ENCODE data around the gene ZNF385C.

ZNF385C gene

DNA sequence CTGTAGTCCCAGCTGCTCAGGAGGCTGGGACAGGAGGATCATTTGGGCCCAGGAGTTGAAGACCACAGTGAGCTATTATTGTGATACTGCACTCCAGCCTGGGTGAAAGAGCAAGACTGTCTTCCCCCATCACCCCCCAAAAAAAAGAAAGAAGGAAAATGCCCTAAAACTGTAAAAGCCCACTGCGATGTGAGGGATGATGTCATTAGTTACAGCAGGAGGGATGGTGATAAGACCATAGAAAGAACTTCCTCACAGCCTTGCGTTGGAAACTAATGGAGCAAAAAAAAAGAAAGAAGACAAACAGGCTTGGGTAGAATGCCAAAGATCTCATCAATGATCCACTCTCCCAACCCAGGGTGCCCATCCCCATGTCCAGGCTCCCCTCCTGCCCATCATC is 18.7 kb downstream of the ZNF385C start:
- in situ Hi-C loops (cut with MboI; ENCODE audit: low sequenced_read_pairs) = no loop called here

DNA sequence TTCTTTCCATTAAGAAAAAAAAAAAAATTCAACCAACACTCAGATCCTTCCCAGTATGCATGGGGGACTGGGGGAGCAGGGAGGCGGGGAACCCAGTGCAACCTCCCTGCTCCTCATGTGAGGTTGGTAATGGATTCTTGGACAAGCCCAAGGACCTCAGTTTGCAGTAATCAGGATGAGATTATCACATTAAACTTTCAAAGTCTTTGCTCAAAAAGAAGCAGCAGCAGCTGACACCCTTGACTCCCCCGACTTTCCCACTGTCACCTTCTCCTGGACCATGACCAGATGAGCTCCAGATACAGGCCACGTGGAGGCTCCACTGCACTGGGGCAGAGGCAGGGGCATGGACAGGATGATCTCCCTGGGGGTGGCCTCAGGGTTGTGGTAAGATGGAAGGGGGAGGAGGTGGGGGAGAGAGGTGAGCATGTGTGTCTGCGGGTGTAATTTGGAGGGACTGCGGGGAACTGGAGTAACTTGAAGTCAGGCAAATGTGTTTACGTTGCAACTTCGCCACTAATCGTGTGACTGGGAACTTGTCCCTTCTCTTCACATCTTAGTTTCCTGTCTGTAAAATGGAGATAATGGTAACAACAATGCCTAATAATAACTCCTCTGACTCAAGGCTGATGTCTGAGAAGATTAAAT is 19.8 kb downstream of the ZNF385C start:
- in situ Hi-C loops (cut with MboI; ENCODE audit: low sequenced_read_pairs) = no loop called here

DNA sequence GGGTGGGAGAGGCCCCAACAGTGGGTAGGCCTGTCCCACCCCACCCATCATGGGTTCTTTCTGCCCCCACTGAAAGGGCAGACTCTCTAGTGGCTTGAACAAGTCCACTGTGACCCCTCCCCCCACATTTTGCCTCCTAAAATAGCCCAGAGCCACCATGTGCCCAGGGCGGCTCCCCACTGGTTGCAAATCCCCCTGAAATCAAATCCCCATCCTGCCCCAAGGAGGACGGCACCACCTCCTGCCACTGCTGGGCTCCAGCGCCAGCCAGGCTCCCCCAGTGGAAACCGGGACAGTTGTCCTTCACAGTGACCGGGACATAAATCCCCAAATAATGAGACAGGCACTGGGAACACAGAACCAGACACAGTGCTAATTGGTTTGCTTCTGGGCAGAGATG is 20.5 kb downstream of the ZNF385C start:
- in situ Hi-C loops (cut with MboI; ENCODE audit: low sequenced_read_pairs) = no loop called here

DNA sequence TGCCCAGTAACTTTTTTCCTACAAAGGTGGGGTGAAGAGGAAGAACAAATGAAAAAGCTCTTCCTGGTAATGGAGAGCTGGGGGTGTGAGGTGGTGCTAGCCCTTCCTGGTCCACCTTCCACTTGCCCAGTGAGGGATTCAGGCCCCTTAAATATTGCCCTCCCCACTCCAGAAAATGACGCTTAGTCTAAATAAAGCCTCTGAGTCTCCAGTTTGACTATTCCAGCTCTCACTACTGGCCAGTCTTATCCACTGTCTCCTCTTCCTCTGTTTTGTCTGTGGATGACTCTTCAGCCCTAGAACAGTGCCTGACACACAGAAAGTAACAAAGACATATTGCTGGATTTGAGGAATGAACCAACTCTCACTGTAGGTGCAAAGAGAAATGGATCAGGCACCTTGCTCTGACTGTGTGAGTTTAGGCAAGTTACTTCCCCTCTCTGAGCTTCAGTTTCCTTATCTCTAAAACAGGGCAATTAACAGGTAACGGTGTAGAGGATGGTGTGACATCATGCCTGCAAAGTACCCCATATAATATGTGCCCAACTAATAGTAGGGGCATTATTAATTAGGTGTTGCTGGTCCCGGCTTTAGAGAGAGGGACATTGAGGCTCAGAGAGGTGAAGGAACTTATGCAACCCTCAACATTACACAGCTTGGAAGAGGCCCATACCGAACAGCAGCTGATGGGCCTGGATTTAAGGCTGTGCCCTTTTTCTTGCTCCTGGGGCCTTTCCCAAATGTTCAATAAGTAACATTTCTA is 21.3 kb downstream of the ZNF385C start:
- in situ Hi-C loops (cut with MboI; ENCODE audit: low sequenced_read_pairs) = no loop called here

DNA sequence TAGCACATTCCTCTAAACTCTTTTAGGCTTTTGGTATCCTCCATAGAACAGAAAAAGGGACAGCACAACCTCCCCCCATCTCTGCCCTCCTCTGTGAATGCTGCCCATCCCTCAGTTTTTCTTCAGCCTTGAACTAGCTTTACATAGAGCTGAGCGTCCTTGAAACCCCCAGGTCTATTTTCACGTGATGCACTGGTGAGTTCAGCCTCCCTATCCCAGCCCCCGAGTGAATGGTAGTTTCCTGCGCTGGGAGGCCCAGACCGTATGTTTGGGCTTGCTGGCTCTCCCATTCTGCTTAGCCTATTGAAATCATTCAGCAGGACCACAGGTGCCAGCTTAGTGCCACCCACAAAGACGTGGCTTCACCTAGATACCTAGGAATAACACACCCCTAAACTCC is 22.5 kb downstream of the ZNF385C start:
- in situ Hi-C loops (cut with MboI; ENCODE audit: low sequenced_read_pairs) = no loop called here

DNA sequence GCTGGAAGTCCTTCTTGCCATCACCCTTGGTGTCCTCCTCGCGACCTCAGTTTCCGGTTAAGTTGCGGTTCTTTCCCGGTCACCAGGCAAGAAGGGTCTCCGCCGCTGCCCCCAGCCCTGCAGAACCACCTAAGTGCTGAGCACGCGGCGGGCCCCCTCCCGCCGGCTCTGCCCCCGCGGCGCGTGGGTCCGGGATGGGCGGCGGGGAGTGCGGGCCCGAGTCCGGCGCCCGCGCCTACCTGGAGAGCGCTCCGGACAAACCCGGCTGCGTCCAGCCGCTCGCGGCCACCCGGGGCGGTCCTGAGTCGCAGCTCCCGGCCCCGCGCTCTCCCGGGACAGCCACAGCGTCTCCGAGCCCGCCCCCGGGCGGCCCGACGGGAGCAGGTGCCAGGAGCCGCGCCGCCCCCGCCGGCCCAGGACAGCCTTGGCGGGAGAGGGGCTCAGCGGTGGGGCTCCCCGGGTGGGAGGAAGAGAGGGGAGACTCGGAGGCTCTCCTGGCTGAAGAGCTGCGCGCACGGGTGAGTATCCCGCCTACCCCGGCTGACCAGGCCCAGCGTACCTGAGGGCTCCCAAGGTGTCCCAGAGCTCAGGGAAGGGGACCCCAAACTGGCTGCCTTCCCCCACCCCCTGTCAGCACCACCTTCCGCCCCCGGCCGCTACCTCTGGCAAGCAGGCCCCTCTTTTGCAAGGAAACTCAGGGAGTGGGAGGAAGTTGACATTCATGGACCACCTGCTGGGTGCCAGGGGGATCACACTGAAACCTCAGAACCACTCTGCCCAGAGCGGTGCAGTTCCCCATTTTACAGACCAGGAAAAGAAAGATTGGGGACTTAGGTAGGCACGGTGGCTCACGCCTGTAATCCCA is 25.7 kb downstream of the ZNF385C start:
- in situ Hi-C loops (cut with MboI; ENCODE audit: low sequenced_read_pairs) = no loop called here

DNA sequence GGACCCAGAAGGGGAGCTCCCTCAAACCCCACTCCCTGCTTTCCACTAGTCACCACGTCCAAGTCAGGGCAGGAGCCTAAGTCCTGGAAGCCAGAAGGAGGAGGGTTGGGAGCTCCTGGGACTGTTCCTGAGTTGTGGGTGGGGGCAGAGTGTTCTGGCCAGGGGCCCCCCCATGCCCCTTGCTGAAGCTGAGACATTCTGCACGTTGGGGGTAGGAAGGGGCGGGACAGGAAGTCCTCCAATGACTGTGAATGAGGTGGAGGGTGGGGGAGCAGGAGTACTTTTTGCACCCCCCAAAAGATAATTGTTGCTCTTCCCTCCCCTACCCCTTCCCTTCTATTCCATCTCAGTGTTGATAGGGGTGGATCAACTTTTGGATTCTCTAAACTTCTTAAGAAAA is 26.5 kb downstream of the ZNF385C start:
- in situ Hi-C loops (cut with MboI; ENCODE audit: low sequenced_read_pairs) = no loop called here

DNA sequence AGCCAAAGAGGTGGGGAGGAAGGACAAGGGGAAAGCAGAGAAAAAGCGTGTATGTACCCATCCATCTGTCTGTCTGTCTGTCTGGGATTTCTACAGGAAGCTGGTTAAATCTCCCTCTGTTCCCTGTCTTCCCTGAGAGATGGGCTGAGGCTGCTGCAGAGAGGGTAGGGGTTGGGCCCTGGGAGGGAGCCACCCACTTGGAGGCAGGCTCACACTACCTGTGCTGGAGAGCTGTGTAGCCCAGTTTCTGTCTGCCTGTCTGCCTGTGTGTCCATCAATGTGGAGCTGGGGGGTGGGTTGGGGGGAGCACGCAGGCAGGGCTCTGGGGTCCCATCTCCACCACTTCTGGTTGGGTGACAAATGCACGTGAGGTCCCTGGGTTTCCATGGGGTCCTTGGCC is 29.3 kb downstream of the ZNF385C start:
- in situ Hi-C loops (cut with MboI; ENCODE audit: low sequenced_read_pairs) = no loop called here

DNA sequence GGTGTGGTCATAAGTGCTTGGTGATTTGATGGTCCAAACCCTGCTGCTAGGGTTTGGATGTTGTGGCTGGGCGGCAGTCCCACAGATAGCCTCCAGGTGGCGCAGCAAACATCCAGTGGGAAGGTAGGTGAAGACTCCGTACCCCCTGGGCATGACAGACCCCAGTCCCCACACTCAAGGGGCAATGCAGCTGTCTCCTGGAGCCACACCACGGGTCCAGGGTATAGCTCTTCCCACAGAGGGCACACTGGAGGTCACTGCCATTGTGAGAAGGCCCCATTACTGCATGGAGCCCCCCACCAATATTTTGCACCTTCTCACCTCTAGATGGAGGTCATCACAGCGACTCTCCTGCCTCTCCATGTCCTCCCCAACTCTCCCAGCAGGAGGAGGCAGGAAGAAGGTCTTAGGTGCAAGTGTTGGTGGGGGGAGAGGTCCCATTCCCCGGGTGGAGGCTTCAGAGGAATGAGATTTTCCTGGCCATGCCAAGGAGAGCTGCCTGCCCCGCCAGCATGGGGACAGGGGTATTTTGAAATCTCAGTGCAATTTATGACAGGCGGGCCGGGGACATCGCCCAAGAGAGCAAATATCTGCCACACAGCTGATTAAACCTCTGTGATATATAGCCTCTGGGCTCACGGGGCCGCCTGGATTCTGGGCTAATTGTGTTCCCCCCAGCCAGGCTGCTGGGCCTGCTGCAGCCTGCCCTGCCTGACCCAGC is 30.7 kb downstream of the ZNF385C start:
- in situ Hi-C loops (cut with MboI; ENCODE audit: low sequenced_read_pairs) = no loop called here

DNA sequence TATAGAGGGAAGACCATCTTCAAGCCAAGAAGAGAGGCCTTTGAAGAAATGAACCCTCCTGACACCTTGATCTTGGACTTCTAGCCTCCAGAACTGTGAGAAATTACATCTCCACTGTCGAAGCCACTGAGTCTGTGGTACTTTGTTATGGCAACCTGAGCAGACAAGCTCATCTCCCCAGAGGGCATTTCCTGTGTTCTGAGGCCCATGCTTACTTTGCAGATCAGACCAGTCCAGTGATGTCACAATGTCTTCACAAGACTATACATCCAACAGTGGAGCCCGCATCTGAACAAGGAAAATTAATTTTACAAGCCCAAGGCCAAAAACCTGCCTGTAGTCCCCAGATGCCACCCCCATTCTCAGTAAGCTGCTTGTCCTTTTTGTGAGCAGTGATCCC is 33.1 kb downstream of the ZNF385C start:
- in situ Hi-C loops (cut with MboI; ENCODE audit: low sequenced_read_pairs) = no loop called here

DNA sequence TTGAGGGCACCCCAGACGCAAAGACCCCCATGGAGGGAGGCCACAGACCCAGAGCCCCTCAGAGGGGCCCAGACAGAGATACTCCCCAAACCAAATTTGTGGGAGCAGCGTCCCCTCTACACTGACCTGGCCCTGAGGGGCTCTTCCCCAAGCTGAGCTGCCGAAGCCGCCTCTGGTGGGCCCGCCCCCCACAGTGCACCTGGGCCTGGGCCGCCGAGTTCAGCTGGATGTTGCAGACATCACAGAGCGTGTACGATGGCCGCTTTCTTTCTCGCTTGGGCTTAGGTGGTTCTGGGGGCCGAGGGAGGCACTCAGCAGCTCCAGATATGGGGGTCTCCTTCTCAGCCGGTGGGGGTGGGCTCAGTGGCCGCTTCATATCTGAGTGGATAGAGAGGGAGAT is 35.6 kb downstream of the ZNF385C start:
- in situ Hi-C loops (cut with MboI; ENCODE audit: low sequenced_read_pairs) = no loop called here

DNA sequence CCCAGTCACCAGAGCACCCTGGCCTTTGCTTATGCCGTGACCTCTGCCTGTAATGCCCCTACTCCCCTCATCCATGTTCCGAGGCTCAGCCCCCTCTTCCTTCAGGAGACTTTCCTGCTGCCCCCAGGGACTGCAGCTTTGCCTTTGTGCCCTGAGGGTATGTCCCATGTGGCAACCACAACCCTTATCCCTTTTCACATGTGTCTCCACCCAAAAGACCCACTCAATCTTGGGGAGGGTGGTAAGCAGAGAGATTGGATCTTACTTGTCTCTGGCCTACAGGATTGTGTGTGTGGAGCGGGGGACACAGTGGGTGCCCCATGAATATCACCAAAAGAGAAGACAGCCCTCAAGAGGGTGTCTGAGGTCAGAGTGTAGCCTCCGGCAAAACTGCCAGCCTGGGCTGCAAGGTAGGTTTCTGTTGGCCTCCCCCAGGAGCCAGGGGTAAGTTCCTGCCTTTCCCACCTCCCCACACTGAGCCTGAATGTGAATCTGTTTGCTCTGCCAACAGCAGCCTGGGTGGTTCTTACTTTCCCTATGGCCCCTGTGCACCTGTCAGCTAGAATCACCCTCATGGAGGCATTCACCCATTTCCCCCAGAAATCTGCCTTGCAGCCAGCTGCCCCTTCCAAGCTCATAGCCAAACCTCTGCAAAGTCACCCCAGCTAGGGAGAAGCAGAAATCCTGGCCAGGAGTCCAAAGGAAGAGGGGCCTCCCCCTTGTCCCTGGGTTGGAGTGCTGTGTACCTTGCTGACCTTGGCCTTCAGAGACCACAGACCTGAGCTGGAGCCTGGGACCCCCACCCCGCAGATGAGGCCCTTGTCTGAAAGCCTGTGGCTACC is 36.4 kb downstream of the ZNF385C start:
- in situ Hi-C loops (cut with MboI; ENCODE audit: low sequenced_read_pairs) = no loop called here

DNA sequence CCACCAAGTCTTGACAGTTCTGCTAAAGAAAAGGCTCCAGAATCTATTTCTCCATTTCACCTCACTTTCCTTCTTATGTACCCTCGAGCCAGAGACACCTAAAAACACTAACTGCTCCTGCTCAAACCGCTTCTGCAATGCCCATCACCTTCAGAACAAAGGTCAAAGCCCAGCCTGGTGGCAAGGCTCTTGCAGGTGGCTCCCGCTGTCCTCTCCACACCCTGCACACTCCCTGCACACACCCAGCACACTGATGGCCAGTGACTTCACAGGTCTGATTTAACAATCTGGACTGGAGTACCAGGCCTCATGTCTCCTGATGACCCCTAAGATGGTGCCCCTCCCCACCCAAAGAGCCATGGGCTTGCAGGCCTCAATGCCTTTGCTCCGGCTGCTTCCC is 38.0 kb downstream of the ZNF385C start:
- in situ Hi-C loops (cut with MboI; ENCODE audit: low sequenced_read_pairs) = no loop called here

DNA sequence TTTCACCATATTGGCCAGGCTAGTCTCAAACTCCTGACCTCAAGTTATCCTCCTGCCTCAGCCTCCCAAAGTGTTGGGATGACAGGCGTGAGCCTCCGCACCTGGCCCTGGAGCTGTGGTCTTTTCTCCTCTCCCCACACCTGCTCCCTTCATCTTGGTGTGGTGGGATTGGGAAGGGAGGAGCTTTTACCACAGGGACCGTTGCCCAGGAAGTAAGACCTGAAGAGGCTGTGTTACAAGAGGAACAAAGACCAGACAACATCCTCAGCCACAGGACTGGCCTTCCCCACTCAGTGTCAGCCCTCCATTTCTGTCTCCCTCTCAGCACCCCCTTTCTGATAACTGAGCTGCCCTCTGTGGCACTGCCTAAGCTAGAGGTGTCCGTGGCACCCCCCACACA is 38.5 kb downstream of the ZNF385C start:
- in situ Hi-C loops (cut with MboI; ENCODE audit: low sequenced_read_pairs) = no loop called here

DNA sequence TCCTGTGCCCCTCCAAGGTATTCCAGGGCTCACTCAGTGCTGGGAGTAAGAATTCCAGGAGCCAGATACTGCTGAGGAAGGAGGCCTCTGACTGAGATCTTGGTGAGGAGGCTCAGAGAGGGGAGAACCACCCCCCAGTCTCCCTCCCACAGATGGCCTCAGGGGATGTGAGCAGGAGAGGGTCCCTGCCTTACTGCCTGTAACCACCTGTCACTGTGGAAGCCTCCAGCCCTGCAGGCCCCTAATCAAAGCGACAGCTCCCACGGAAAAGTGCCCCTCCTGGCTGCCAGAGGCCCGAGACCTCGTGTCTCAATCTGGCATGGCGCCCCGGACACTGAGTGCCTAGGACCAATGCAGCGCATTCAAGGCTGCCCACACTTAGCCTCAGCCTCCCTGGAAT is 40.2 kb downstream of the ZNF385C start:
- in situ Hi-C loops (cut with MboI; ENCODE audit: low sequenced_read_pairs) = no loop called here

DNA sequence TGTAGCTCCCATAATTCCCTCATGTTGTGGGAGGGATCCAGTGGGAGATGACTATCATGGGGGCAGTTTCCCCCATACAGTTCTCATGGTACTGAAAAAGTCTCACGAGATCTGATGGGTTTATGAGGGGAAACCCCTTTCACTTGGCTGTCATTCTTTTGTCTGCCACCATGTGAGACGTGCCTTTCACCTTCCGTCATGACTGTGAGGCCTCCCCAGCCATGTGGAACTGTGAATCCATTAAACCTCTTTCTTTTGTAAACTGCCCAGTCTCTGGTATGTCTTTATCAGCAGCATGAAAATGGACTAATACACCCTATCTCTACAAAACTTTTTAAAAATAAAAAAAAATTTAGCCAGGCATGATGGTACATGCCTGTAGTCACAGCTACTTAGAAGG is 41.6 kb downstream of the ZNF385C start:
- in situ Hi-C loops (cut with MboI; ENCODE audit: low sequenced_read_pairs) = no loop called here

DNA sequence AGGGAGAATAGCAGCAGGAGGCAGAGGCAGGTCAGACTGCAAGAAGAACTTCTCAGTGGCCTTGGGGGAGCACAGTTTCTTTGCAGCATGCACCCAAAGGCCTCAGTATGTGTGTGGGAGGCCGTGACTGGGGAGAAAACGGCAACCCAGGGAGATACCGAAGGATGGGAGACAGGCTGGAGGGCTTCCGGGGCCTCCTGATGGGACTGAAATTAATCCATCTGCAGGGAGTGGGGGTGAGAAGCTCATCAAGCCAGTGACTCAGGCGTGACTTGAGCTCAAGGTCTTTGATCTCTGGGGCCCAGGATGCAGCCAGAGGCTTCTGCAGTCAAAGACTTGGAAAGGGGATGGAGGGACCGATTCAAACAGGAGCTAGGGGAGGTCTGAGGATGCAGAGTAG is 42.8 kb downstream of the ZNF385C start:
- in situ Hi-C loops (cut with MboI; ENCODE audit: low sequenced_read_pairs) = no loop called here

DNA sequence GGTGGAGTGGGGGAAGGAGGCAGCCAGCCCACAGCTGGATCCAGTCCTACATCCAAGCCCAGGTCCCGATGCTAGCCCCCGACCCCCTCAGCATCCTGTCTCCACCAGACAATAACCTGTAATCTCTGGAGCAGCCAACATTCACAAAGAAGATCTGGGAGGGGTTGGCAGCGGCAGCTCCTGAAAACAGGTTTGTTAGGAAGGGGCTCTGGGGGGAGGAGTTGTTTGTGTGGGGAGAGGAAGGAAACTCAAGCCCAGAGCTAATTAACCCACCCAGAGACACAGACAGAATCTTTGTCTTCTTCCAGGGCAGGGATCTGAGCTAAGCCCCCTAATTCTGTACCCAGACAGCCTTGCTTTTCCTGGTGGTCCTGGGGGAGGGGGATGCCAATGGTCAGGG is 43.2 kb downstream of the ZNF385C start:
- in situ Hi-C loops (cut with MboI; ENCODE audit: low sequenced_read_pairs) = no loop called here

DNA sequence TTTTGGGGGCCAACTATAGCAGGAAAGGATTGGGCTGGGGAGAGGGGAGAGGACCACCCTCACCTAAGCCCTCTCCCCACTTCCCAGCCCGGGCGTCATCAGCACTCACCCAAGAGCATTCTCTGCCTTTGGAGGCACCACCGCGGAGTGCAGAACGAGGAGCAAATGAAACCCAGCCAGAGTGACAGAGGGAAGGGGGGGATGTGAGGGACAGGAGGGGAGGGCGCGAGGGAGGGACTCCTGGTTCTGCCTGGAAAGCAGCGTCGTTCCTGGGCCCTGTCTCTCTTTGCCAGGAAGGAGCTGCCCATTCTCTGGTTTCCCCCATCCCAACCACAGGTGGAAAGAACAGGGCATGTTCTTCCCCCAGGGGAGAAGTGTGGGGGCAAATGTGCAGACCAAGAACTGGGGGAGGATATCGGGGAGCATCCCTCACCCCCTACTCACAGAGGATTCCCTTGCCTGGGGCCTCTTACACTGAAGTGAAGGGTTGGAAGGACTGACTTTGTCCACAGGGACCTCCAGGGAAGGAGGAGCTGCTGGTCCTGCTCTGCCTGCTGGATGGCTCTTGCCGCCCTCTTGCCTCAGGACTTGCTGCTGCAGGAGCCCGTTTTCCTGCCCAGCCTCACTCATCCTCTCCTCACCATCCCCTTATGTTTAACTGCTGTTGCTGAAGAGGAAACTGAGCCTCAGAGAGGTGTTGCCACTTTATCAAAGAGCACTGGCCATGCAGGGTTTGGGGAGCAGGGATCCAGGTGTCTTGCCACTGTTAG is 44.4 kb downstream of the ZNF385C start:
- in situ Hi-C loops (cut with MboI; ENCODE audit: low sequenced_read_pairs) = no loop called here

All from hTERT RPE-1 (cell line).